HG03460 (cell line): Measurements from ENCODE around the gene ADAMTSL2.

Experiments used
- ATAC-seq: cut with Tn5 transposase; IDR thresholded peaks from one replicate; pipeline ENCODE4 v1.9.1; 2021; ENCODE audit not compliant: unreplicated experiment

ADAMTSL2 gene

GRCh38 chr9:133618726-133619125 is 84.2 kb downstream of the ADAMTSL2 start:
- ATAC-seq, result no peak

- ATAC-seq, result no peak
Measured at GRCh38 chr9:133619791-133620190, 85.3 kb downstream of the ADAMTSL2 start.

- no peak for ATAC-seq
Measured at GRCh38 chr9:133621725-133622267, 87.3 kb downstream of the ADAMTSL2 start.

GRCh38 chr9:133622555-133622954 is 88.1 kb downstream of the ADAMTSL2 start:
- no peak for ATAC-seq
